HCT116 (cell line): ENCODE results near the gene MYADML2. TPM values are rescaled to one million over a fixed set of nuclear protein-coding genes. Genes with fewer than 3 reads are reported as not detected.

Source experiments
- ATAC-seq: fragments of 200-7000 bp; cut with Tn5 transposase; 2 replicates; pipeline ENCODE4 v1.9.1; 2020; ENCODE audit warnings: mild to moderate bottlenecking, moderate library complexity
- BruUV-seq: library from RNA; stranded (reverse); fragments of 400-500 nt; replicated peaks from 2 replicates; lab custom pipeline; 2021; lab: Mats Ljungman, UMichigan
- CTCF ChIA-PET: fragments of 300-600 bp; sonication (Branson Sonifier 250); formaldehyde crosslinking; loops from one replicate; lab custom pipeline; 2021; ENCODE audit warnings: antibody characterized with exemption; lab: Charles Lee
- POLR2A ChIA-PET: fragments of 300-600, 350-600 bp; sonication (Branson Sonifier 250); formaldehyde crosslinking; loops from one replicate; lab custom pipeline; 2021; ENCODE audit warnings: antibody characterized with exemption; lab: Charles Lee
- RAD21 ChIA-PET, 2 experiments: fragments of 300-600 bp; sonication (Branson Sonifier 250); formaldehyde crosslinking; loops; one replicate each; lab custom pipeline; 2023; ENCODE audit warnings: low total read pairs in 2 of 2; ENCODE audit not compliant: uncharacterized antibody in 2 of 2, unreplicated experiment in 2 of 2, low non-redundant PET in 1 of 2; lab: Charles Lee
- DNase-seq: peaks from one replicate; pipeline ENCODE4 v3.0.0-alpha.2; 2010; ENCODE audit warnings: low read depth, low spot score
- H2AFZ ChIP-seq: fragments of 200-600 bp; shearing (Covaris generic), sonication (generic); 2 replicates; pipeline ENCODE4 v1.6.1; 2017; ENCODE audit warnings: low read depth, mixed run types, mixed read lengths, antibody characterized with exemption, low read length; ENCODE audit not compliant: poor library complexity, severe bottlenecking
- H3K27ac ChIP-seq: 2 replicates; pipeline ENCODE4 v1.5.1; 2012; ENCODE audit warnings: low read depth, low read length
- H3K27me3 ChIP-seq: fragments of 200-600 bp; sonication (generic); 2 replicates; pipeline ENCODE4 v1.6.1; 2016; ENCODE audit warnings: mixed run types, low read length, mixed read lengths; ENCODE audit not compliant: insufficient read depth
- H3K36me3 ChIP-seq, 2 experiments: fragments of 200-500 bp in 1 of 2; fragments of 200-600 bp in 1 of 2; sonication (Bioruptor generic) in 1 of 2; sonication (generic) in 1 of 2; 2 replicates each; pipeline versions ENCODE4 v1.5.1 to v1.6.1; 2014 to 2016; ENCODE audit warnings: low read length in 2 of 2, inconsistent platforms in 1 of 2, mixed read lengths in 1 of 2, mixed run types in 1 of 2; ENCODE audit not compliant: insufficient read depth in 2 of 2, control insufficient read depth in 1 of 2
- H3K4me1 ChIP-seq, 2 experiments: fragments of 200-600 bp in 1 of 2; sonication (generic) in 1 of 2; 2 replicates each; pipeline versions ENCODE4 v1.5.1 to v1.6.1; 2012 to 2017; ENCODE audit warnings: low read length in 2 of 2, inconsistent platforms in 1 of 2, mild to moderate bottlenecking in 1 of 2, mixed read lengths in 1 of 2, mixed run types in 1 of 2, moderate library complexity in 1 of 2; ENCODE audit not compliant: insufficient read depth in 2 of 2, control insufficient read depth in 1 of 2
- H3K4me2 ChIP-seq: fragments of 200-600 bp; sonication (generic); 2 replicates; pipeline ENCODE4 v1.6.1; 2017; ENCODE audit warnings: mixed run types, low read length, mixed read lengths
- H3K4me3 ChIP-seq, 2 experiments: fragments of 200-600 bp in 1 of 2; sonication (generic) in 1 of 2; replicated peaks in 1 of 2; 2 replicates each; pipeline ENCODE4 v1.5.1; 2011 to 2016; ENCODE audit warnings: low read length in 2 of 2, control low read depth in 1 of 2, low read depth in 1 of 2, mild to moderate bottlenecking in 1 of 2, mixed read lengths in 1 of 2, mixed run types in 1 of 2
- H3K79me2 ChIP-seq: fragments of 200-600 bp; sonication (generic); 2 replicates; pipeline ENCODE4 v1.6.1; 2017; ENCODE audit warnings: mild to moderate bottlenecking, mixed run types, low read length, moderate library complexity, mixed read lengths; ENCODE audit not compliant: insufficient read depth
- H3K9ac ChIP-seq: fragments of 200-600 bp; sonication (generic); 2 replicates; pipeline ENCODE4 v1.6.1; 2016; ENCODE audit warnings: low read length, mixed read lengths
- H3K9me2 ChIP-seq: fragments of 200-600 bp; sonication (generic), shearing (Covaris generic); 2 replicates; pipeline ENCODE4 v1.6.1; 2017; ENCODE audit warnings: mixed run types, mild to moderate bottlenecking, moderate library complexity; ENCODE audit not compliant: insufficient read depth
- H3K9me3 ChIP-seq, 2 experiments: fragments of 200-500 bp in 1 of 2; fragments of 200-600 bp in 1 of 2; sonication (Bioruptor generic) in 1 of 2; sonication (generic) in 1 of 2; 2 replicates each; pipeline ENCODE4 v1.6.1; 2014 to 2017; ENCODE audit warnings: low read length in 2 of 2, mixed read lengths in 2 of 2, inconsistent platforms in 1 of 2, low read depth in 1 of 2, mild to moderate bottlenecking in 1 of 2, mixed run types in 1 of 2, moderate library complexity in 1 of 2; ENCODE audit not compliant: control insufficient read depth in 1 of 2, insufficient read depth in 1 of 2
- H4K20me1 ChIP-seq: fragments of 200-600 bp; sonication (generic), shearing (Covaris generic); 2 replicates; pipeline ENCODE4 v1.6.1; 2017; ENCODE audit warnings: mixed run types, mild to moderate bottlenecking, moderate library complexity; ENCODE audit not compliant: insufficient read depth
- ATF3 ChIP-seq: IDR thresholded peaks from 2 replicates; pipeline ENCODE4 v1.6.1; 2012
- CBX3 ChIP-seq: IDR thresholded peaks from 2 replicates; pipeline ENCODE4 v1.6.1; 2012; ENCODE audit warnings: low read depth
- CEBPB ChIP-seq: IDR thresholded peaks from 2 replicates; pipeline ENCODE4 v1.6.1; 2012; ENCODE audit warnings: low read depth
- EGR1 ChIP-seq: IDR thresholded peaks from 2 replicates; pipeline ENCODE4 v1.6.1; 2012; ENCODE audit warnings: low read depth
- ELF1 ChIP-seq: IDR thresholded peaks from 2 replicates; pipeline ENCODE4 v1.6.1; 2012; ENCODE audit warnings: low read depth, borderline replicate concordance
- EZH2 ChIP-seq: fragments of 200-600 bp; sonication (generic); IDR thresholded peaks from 2 replicates; pipeline ENCODE4 v1.6.1; 2017; ENCODE audit warnings: antibody characterized with exemption, mixed run types
- FOSL1 ChIP-seq: IDR thresholded peaks from 2 replicates; pipeline ENCODE4 v1.6.1; 2012; ENCODE audit warnings: low read depth
- JUND ChIP-seq: IDR thresholded peaks from 2 replicates; pipeline ENCODE4 v1.6.1; 2012
- POLR2A ChIP-seq: IDR thresholded peaks from 2 replicates; pipeline ENCODE4 v1.7.0; 2011; ENCODE audit warnings: borderline replicate concordance; ENCODE audit not compliant: insufficient read depth, insufficient read length; ENCODE audit errors: extremely low read depth
- POLR2AphosphoS5 ChIP-seq: IDR thresholded peaks from 2 replicates; pipeline ENCODE4 v1.6.1; 2011; ENCODE audit warnings: mild to moderate bottlenecking, low read depth, low read length, moderate library complexity
- RAD21 ChIP-seq: IDR thresholded peaks from 2 replicates; pipeline ENCODE4 v1.6.1; 2012; ENCODE audit warnings: low read depth, mild to moderate bottlenecking
- REST ChIP-seq: IDR thresholded peaks from 2 replicates; pipeline ENCODE4 v1.6.1; 2012; ENCODE audit warnings: low read depth
- SIN3A ChIP-seq: IDR thresholded peaks from 2 replicates; pipeline ENCODE4 v1.6.1; 2012; ENCODE audit warnings: low read depth
- SP1 ChIP-seq: IDR thresholded peaks from 2 replicates; pipeline ENCODE4 v1.6.1; 2012; ENCODE audit warnings: low read depth
- TCF7L2 ChIP-seq: IDR thresholded peaks from 2 replicates; pipeline ENCODE4 v1.7.0; 2011; ENCODE audit warnings: borderline replicate concordance, inconsistent platforms; ENCODE audit not compliant: insufficient read depth, insufficient read length; ENCODE audit errors: extremely low read depth
- YY1 ChIP-seq: IDR thresholded peaks from 2 replicates; pipeline ENCODE4 v1.6.1; 2011; ENCODE audit warnings: low read length, low read depth, moderate library complexity, mild to moderate bottlenecking; ENCODE audit not compliant: insufficient replicate concordance; ENCODE audit errors: extremely low read depth
- ZFX ChIP-seq: fragments of 450-650 bp; IDR thresholded peaks from 2 replicates; pipeline ENCODE4 v1.6.1; 2017
- ZNF274 ChIP-seq: fragments of 200-500 bp; sonication (Bioruptor generic); IDR thresholded peaks from 2 replicates; pipeline ENCODE4 v1.6.1; 2014; ENCODE audit warnings: mild to moderate bottlenecking, low read depth, low read length, inconsistent platforms
- intact Hi-C: fragments of 100-400 bp; cut with micrococcal nuclease; formaldehyde crosslinking; loops from 2 replicates; pipeline ENCODE4 v1.10.0; 2022
- total RNA-seq: library from RNA; stranded (reverse); gene quantifications from one replicate; pipeline ENCODE4 v1.2.1, GENCODE V29; 2021; ENCODE audit not compliant: unreplicated experiment

Gene MYADML2
- total RNA-seq, 1 experiment from 2014 or later, result not detected

GRCh38 chr17:81967244-81967532 lies 20.2 kb upstream of the MYADML2 start (continued):
- TF ChIP-seq EGR1 (no peak), CEBPB (no peak), ELF1 (no peak), ZFX (no peak), ATF3 (no peak), REST (no peak), POLR2A (no peak), YY1 (no peak), FOSL1 (no peak), RAD21 (no peak), SP1 (no peak)
- TF ChIP-seq, all 23 proteins: peak for 0

GRCh38 chr17:81966343-81967243 lies 19.6 kb upstream of the MYADML2 start:
- ChIA-PET CTCF (interaction anchor here (1.0 to 1.4 kb wide), 4 partner anchors 53 to 71 kb away, joined by 3 to 4 read pairs (median 4); partner anchors contain the start of genes CENPX, DCXR and LRRC45), RAD21 (interaction anchor here (0.5 to 1.0 kb wide), 2 partner anchors 55 to 56 kb away, joined by 3 to 6 read pairs; partner anchors contain the start of genes CENPX (in 1 of the 2) and LRRC45 (in 1 of the 2)), POLR2A (interaction anchor here (0.6 to 2.0 kb wide), 4 partner anchors 10 to 36 kb away, joined by 3 to 10 read pairs (median 4); no protein-coding TSS in a partner anchor)
- Histone ChIP-seq H3K4me1 (peaks cover 18 to 30% of the 10 kb centered on the region in 2 experiments), H3K9ac (no peak overlapping the region), H3K79me2 (no peaks in the 10 kb centered on the region), H3K4me2 (peak overlapping the region; percentile 76; the same call in 1 of the 2 replicates), H3K9me3 (no peaks in the 10 kb centered on the region), H3K27me3 (no peaks in the 10 kb centered on the region), H2AFZ (no peak overlapping the region), H4K20me1 (no peaks in the 10 kb centered on the region), H3K27ac (no peak overlapping the region; the same call in 1 of the 2 replicates), H3K4me3 (no peak overlapping the region), H3K9me2 (no peaks in the 10 kb centered on the region), H3K36me3 (no peaks in the 10 kb centered on the region)
- no peak for DNase-seq
- TF ChIP-seq RAD21 (no peak), SIN3A (no peak), SP1 (no peak), EZH2 (no peak), ZNF274 (no peak), POLR2A (no peak), FOSL1 (no peak), TCF7L2 (no peak), POLR2AphosphoS5 (no peak), JUND (no peak), CBX3 (no peak), ATF3 (no peak)
- no peak for ATAC-seq
- intact Hi-C loops, result no loop called here
- BruUV-seq, result no TSS peak
